ENCODE results near the gene DNAH10.

The DNAH10 gene

GRCh38 chr12:123976227-123976826, 214.2 kb downstream of the DNAH10 start:
- DNase-seq = no peak

GRCh38 chr12:123979566-123979965, 217.5 kb downstream of the DNAH10 start:
- DNase-seq = no peak

DNA sequence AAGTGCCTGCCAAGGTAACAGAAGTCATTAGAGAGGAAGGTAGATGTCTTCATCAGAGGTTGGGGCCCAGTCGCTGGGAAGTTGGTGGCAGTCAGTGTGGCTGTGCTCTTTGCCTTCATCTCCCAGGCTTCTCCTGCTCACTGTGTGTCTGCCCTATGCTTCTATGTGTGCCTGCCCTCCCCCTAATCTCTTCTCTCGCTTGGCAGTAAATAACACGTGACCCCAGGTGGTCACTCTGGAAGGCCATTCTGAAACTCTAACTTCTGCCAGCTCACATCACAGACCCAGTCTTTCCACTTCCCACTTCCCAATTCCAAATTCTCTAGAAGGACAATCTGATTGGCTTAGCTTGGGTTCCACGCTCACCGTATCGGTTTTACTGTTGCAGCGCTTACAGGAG, 220.2 kb downstream of the DNAH10 start:
- no peak for DNase-seq

DNA sequence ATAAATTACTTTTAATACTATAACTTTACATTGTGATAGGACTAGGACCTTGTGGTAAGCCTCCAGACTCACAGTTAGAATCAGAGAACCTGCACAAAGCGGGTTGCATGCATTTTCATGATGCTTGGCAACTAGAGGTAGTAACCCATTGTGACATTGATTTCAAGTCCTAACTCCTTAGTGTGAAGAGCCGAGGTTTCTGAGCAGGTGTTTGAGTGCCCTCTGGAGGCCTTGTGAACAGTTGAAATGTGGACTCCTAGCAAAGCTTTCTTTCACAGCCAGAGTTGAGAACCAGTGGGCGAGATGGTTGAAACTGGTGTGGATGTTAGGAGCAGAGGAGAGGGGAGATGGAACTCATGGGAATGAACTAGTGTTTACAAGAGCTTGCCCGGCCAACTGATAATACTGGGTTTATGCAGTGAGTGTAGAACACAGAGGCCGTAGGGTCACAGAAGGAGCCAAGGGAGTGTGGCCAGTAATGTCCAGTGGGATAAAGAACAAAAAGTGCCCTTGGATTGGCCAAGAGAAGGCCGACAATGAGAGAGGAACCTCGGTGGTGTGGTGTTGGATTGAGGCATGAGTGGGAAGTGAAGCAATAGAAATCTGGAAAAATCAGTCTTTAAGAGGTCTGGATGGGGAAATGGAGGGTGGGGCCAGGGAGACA, 221.9 kb downstream of the DNAH10 start:
- no peak for DNase-seq

GRCh38 chr12:123984903-123985302, 222.8 kb downstream of the DNAH10 start:
- DNase-seq = no peak

All from NCI-H446 treated with DMSO at 0.1 percent for 48 hours (cell line).